Hepatocyte (in vitro differentiated cells): ENCODE data around the gene PAOX.

Experiments
- EZH2 ChIP-seq: fragments of 200-600 bp; sonication (generic); IDR thresholded peaks from 2 replicates; pipeline ENCODE4 v1.6.1; 2016; ENCODE audit warnings: antibody characterized with exemption, mild to moderate bottlenecking, borderline replicate concordance
- EZH2phosphoT487 ChIP-seq: fragments of 200-600 bp; sonication (generic); IDR thresholded peaks from one replicate; pipeline ENCODE4 v1.6.1; 2018; ENCODE audit warnings: antibody characterized with exemption, mild to moderate bottlenecking, low read depth, moderate library complexity; ENCODE audit not compliant: unreplicated experiment, severe bottlenecking
- TF ChIP-seq, protein P1 (sequence below): fragments of 200-600 bp; sonication (generic); IDR thresholded peaks from 2 replicates; pipeline ENCODE4 v1.5.1; 2016; ENCODE audit warnings: antibody characterized with exemption, mild to moderate bottlenecking; ENCODE audit not compliant: poor library complexity

DNA sequence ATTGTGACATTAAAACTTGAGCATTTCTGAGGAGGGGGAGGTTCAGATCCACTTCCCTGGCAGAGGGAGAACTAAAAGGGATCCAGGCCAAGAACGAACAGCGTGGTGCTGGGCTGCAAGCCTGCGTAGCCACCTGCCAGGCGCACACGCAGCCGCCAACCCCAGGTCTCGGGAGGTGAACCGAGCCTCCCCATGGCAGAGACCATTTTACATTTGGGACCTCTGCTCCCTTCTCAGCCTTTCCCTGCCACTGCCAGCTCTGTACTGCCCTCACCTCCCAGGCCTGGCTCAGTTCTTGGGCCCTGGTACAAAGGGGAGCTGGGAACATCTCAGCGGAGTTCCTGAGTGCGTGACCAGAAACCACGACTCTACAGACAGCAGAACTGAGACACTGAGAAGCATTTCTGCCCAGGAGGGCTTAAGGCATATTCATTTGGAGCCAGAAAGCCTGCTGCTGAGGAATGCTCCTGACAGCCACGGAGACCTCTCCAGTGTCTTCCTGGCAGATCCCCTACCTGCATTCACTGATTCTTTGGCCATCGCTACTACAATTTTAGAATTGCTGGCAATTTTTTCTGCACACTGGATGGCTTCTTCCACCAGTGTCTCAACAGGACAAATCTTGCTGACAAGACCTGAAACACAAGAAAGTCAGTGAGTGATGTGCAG is 13.5 kb upstream of the PAOX start:
- TF ChIP-seq, protein P1, sequence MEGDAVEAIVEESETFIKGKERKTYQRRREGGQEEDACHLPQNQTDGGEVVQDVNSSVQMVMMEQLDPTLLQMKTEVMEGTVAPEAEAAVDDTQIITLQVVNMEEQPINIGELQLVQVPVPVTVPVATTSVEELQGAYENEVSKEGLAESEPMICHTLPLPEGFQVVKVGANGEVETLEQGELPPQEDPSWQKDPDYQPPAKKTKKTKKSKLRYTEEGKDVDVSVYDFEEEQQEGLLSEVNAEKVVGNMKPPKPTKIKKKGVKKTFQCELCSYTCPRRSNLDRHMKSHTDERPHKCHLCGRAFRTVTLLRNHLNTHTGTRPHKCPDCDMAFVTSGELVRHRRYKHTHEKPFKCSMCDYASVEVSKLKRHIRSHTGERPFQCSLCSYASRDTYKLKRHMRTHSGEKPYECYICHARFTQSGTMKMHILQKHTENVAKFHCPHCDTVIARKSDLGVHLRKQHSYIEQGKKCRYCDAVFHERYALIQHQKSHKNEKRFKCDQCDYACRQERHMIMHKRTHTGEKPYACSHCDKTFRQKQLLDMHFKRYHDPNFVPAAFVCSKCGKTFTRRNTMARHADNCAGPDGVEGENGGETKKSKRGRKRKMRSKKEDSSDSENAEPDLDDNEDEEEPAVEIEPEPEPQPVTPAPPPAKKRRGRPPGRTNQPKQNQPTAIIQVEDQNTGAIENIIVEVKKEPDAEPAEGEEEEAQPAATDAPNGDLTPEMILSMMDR, result no peak
- TF ChIP-seq EZH2 (no peak), EZH2phosphoT487 (no peak)
